ENCODE results near the gene OCA2.

DNA sequence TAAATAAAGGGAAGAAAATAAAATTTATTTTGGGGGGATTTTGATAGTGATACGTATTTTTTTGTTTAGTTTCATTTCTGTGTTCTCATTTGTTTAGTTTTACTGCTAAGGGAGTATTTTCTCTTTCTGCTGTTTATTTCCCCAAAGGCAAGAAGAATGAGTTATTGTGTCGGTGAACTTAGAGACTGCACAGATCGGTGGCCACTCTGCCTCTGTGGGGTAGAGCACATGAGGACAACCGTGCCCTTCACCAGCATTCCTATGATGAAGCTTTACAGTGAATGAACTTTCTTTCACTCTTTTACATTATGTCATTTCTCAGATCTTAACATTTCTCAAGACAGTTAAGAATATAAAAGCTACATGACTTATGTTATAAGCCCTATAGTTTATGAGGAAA, 214.4 kb downstream of the OCA2 start:
- TF ChIP-seq, protein P1, sequence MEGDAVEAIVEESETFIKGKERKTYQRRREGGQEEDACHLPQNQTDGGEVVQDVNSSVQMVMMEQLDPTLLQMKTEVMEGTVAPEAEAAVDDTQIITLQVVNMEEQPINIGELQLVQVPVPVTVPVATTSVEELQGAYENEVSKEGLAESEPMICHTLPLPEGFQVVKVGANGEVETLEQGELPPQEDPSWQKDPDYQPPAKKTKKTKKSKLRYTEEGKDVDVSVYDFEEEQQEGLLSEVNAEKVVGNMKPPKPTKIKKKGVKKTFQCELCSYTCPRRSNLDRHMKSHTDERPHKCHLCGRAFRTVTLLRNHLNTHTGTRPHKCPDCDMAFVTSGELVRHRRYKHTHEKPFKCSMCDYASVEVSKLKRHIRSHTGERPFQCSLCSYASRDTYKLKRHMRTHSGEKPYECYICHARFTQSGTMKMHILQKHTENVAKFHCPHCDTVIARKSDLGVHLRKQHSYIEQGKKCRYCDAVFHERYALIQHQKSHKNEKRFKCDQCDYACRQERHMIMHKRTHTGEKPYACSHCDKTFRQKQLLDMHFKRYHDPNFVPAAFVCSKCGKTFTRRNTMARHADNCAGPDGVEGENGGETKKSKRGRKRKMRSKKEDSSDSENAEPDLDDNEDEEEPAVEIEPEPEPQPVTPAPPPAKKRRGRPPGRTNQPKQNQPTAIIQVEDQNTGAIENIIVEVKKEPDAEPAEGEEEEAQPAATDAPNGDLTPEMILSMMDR (IDR thresholded peaks at IDR 0.05), result no peak
- TF ChIP-seq POLR2A (IDR thresholded peaks at IDR 0.05), result no peak
